ENCODE measurements around the gene ACTR8.

GRCh38 chr3:53842436-53843194 is 39.3 kb downstream of the ACTR8 start:
- TF ChIP-seq, protein P1, sequence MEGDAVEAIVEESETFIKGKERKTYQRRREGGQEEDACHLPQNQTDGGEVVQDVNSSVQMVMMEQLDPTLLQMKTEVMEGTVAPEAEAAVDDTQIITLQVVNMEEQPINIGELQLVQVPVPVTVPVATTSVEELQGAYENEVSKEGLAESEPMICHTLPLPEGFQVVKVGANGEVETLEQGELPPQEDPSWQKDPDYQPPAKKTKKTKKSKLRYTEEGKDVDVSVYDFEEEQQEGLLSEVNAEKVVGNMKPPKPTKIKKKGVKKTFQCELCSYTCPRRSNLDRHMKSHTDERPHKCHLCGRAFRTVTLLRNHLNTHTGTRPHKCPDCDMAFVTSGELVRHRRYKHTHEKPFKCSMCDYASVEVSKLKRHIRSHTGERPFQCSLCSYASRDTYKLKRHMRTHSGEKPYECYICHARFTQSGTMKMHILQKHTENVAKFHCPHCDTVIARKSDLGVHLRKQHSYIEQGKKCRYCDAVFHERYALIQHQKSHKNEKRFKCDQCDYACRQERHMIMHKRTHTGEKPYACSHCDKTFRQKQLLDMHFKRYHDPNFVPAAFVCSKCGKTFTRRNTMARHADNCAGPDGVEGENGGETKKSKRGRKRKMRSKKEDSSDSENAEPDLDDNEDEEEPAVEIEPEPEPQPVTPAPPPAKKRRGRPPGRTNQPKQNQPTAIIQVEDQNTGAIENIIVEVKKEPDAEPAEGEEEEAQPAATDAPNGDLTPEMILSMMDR (IDR thresholded peaks at IDR 0.05; ENCODE audit: borderline replicate concordance, extremely low read depth, low read length, poor library complexity, severe bottlenecking), result no peak
- TF ChIP-seq EZH2 (IDR thresholded peaks at IDR 0.05; ENCODE audit: borderline replicate concordance, low read depth, low read length, severe bottlenecking), result no peak

All from DND-41 (cell line).